Stimulated activated CD4-positive, alpha-beta T cell treated with anti-CD3 and anti-CD28 coated beads, TNF-alpha, amount 100 ng/mL, for 48 hours (primary cell): ENCODE results near the gene RPP25L.

ENCODE experiments used
- DNase-seq, 3 donors: peaks; one replicate each; pipeline ENCODE4 v3.0.0-alpha.2; 2020; ENCODE audit warnings: low read depth in 3 of 3

RPP25L gene

GRCh38 chr9:34568774-34569173 is 43.1 kb downstream of the RPP25L start:
- no peak for DNase-seq

GRCh38 chr9:34568133-34568532 is 43.8 kb downstream of the RPP25L start:
- DNase-seq = no peak

GRCh38 chr9:34566972-34567371 is 44.9 kb downstream of the RPP25L start:
- no peak for DNase-seq

GRCh38 chr9:34566322-34566721 is 45.6 kb downstream of the RPP25L start:
- no peak for DNase-seq

GRCh38 chr9:34565856-34566255 is 46.0 kb downstream of the RPP25L start:
- no peak for DNase-seq

- DNase-seq = no peak
These were observed 47.3 kb downstream of the RPP25L start for GRCh38 chr9:34564617-34565016.

GRCh38 chr9:34563262-34563661 is 48.6 kb downstream of the RPP25L start:
- DNase-seq = no peak

- peak in 1 of 3 donors; percentile 13 for DNase-seq
These were observed 49.7 kb downstream of the RPP25L start for GRCh38 chr9:34562135-34562745.

GRCh38 chr9:34560599-34561214 is 51.2 kb downstream of the RPP25L start:
- no peak for DNase-seq
